ENCODE results near the gene AGRN.

Gene AGRN

DNA sequence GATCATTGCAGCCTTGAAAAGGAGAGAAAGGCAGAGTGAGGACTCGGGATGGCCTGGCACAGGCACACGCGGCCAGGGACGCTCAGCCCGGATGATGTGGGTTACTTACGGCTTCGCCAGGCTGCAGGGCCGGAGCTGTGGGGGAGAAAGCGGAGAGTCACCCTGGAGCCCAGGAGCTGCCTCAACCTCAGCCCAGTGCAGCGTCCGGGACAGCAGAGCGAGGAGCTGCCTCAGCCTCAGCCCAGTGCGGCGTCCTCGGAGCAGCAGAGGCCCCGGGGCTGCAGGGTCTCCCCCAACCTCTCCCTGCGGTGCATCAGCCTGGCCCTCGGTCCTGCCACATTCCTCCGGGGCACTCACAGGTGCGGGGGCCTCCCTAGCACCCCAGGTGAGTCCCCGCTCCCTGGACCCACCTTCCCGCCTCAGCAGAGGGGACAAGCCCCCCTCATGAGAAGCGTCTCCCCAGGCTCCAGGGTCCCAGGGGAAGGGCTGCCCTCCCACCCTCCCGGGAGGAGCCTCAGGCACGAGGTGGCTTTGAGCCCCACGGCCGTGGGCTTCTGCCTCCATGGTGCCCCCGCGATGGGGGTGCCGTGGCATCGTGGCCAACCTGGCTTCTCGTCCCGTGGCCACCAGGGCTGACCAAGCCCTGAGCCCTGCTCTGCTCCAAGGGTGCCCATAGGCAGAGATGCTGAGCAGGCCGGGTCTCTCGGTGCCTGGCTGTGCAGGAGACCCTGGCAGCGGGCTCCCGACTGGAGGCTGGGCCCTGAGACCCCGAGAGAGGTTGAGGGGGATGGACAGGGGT is 64.7 kb downstream of the AGRN start:
- TF ChIP-seq, protein P1, sequence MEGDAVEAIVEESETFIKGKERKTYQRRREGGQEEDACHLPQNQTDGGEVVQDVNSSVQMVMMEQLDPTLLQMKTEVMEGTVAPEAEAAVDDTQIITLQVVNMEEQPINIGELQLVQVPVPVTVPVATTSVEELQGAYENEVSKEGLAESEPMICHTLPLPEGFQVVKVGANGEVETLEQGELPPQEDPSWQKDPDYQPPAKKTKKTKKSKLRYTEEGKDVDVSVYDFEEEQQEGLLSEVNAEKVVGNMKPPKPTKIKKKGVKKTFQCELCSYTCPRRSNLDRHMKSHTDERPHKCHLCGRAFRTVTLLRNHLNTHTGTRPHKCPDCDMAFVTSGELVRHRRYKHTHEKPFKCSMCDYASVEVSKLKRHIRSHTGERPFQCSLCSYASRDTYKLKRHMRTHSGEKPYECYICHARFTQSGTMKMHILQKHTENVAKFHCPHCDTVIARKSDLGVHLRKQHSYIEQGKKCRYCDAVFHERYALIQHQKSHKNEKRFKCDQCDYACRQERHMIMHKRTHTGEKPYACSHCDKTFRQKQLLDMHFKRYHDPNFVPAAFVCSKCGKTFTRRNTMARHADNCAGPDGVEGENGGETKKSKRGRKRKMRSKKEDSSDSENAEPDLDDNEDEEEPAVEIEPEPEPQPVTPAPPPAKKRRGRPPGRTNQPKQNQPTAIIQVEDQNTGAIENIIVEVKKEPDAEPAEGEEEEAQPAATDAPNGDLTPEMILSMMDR (conservative IDR thresholded peaks at IDR 0.05) = no peak
- TF ChIP-seq ZFX (IDR thresholded peaks at IDR 0.05) = no peak
- H3K27ac ChIP-seq = no peak overlapping the region

DNA sequence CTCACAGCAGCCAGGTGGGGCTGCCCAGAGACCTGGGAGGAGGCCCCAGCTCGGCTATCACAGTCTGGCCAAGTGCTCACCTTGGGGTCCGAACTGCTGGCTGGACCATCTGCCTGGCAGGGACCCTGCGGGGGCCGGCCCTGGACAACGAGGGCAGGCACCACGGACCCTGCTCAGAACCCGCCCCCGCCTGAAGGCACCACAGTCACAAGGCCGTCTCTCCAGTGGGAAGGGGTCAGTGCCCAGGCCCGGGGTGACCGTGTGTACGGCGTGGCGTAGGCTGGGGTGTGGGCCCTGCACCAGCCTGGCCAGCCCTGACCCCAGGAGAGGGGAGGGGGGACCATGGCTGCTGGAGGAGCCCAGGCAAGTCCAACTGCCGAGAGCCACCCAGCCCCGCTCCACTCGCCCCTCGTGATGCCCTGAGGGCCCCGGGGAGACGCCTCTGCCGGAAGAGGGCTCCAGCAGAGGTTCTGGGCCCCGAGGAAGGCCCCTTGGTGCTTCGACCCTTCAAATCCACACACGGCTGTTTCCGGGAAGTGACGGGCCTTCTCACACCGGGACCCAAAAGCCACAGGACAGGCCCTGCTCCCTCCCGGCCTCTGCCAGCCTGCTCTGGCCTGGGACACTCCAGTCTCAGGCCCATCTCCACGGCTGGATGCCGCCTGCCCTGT is 65.4 kb downstream of the AGRN start:
- TF ChIP-seq, protein P1 (conservative IDR thresholded peaks at IDR 0.05) = no peak
- no peak for TF ChIP-seq ZFX (IDR thresholded peaks at IDR 0.05)
- no peak overlapping the region for H3K27ac ChIP-seq

DNA sequence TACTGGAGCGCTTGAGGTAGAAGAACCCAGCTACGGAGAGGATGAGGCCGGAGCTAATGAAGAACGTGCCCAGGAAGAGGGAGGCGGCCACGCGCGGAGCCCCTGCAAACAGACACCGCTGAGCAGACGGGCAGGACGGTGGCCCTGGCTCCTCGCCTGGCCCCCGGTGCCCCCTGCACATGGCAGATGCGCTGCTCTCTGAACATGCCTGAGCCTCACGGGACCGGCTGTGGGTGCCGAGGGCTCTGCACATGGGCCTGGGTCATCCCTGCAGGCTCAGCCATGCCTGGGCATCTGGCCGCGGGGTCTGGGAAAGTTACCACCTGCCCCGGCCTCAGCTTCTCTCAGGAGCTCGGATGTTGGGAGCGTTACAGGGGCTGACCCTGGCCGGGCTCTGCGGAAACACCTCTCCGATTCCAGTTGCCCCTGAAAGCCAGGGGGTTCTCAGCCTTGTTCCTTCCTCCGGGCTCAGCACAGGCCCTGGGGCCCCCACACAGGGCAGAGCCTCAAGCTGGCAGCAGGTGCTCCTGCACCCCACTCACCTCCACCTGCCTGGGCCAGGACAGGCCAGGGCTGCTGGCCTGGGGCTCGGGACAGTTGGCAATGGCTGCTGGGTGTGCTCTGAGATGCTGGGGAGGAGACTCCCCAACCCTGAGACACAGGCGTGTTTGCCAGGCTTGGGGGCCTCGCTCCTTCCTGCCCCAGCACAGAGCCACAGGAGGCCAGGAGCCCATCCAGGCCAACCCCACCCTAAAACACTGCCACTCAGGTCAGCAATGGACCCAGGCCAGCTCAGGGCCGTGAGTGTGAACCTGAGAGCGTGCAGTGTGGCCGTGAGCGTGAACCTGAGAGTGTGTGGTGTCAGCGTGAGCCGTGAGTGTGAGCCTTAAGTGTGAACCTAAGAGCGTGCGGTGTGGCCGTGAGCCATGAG is 66.3 kb downstream of the AGRN start:
- H3K27ac ChIP-seq = no peak overlapping the region
- TF ChIP-seq, protein P1 (conservative IDR thresholded peaks at IDR 0.05) = no peak
- TF ChIP-seq ZFX (IDR thresholded peaks at IDR 0.05) = no peak

DNA sequence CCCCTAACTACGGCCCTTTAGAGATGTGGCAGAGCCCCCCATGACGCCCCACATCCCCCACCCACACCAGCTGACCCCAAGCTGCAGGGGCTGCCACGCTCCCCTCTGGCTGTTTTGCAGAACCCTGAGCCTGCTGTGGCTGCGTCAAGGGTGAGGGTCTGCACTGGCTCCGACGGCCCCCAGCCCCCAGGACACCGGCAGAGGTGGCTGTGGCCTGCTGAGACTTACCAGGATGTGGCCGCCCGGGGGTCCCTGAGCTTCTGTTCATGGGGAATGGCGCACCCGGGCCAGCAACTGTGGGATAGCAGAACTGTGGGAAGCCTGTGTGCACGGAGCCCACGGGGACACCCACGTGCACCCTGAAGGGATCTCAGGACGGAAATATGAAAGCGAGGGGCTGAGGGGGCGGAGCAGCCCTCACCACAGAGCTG is 67.0 kb downstream of the AGRN start:
- TF ChIP-seq ZFX (IDR thresholded peaks at IDR 0.05) = no peak
- TF ChIP-seq, protein P1 (conservative IDR thresholded peaks at IDR 0.05) = no peak
- H3K27ac ChIP-seq = no peak overlapping the region

DNA sequence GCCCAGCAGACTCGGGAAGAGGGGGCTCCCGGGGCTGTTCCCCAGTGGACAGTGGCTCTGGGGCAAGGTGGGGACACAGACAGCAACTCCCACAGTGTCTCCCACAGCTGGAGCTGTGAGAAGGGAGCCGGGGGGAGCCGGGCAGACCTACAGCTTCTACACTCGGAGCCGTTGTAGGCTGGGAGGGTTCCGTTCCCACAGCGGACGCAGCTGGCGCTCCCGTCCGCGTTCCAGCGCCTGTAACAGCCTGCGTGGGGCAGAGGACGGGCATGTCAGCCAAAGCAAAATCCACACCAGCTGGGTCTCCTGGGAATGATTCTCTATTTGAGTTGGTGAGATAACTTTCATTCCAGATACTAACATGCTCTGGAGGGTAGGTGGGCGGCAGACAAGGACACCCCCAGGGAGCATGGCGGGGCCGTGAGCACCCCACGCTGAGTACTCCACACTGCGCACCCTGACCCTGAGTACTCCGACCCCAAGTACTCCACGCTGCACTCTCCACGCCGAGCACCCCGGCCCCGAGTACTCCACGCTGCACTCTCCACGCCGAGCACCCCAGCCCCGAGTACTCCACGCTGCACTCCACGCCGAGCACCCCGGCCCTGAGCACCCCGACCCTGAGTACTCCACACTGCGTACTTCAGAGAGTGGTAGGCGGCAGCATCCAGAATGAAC is 67.6 kb downstream of the AGRN start:
- H3K27ac ChIP-seq = no peak overlapping the region
- TF ChIP-seq, protein P1 (conservative IDR thresholded peaks at IDR 0.05) = no peak
- no peak for TF ChIP-seq ZFX (IDR thresholded peaks at IDR 0.05)

DNA sequence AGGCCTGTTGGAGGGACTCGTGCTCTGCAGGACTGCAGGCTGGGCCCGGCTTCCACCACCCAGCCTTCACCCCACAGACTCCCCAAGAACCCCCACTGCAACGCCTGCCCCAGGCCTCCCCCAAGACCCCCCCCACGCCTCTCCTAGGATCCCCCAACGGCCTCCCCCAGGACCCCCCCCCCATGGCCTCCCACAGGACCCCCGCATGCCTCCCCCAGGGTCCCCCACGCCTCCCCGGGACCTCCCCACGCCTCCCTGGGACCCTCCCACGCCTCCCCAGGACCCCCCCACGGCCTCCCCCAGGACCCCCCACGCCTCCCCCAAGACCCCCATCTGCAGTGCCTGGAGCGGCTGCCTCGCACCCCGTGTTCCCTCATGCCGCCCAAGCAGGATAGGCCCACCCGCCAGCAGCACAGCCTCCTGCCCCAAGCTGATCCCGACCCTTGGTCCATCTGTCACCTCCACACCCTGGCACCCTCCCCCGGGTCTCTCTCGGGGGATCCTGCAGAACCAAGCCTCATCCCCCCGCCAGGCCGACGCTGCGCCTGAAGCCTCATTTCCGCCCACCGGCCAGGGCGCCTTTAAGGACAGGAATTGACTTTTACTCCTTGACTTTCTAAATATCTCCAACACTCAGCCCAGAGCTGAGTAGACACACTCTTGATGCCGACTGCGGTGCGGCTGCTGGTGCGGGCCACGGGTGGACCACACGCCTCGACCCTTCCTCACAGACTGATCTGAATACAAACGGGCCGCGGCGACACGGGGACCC is 68.3 kb downstream of the AGRN start:
- TF ChIP-seq, protein P1 (conservative IDR thresholded peaks at IDR 0.05) = no peak
- no peak for TF ChIP-seq ZFX (IDR thresholded peaks at IDR 0.05)
- no peak overlapping the region for H3K27ac ChIP-seq
